ENCODE data around the gene USP12.

USP12 gene

GRCh38 chr13:27097691-27098090, 73.9 kb downstream of the USP12 start:
- ChIA-PET CTCF (interaction anchor here (1.2 kb wide), 1 partner anchor 73 kb away, joined by 3 read pairs; no protein-coding TSS in a partner anchor), POLR2A (no interaction called here)
- H3K4me1 ChIP-seq (ENCODE audit: control extremely low read depth in 1 of 4, control insufficient read depth in 4 of 4, insufficient read depth in 4 of 4, low read length in 3 of 4), result peaks cover 0 to 3% (median 0%) of the 10 kb centered on the region in 4 experiments
- H3K9me3 ChIP-seq (ENCODE audit: control extremely low read depth in 1 of 5, control insufficient read depth in 4 of 5, insufficient read depth in 2 of 5, low read depth in 1 of 5, low read length in 4 of 5), result no peaks in the 10 kb centered on the region
- peaks cover 13 to 41% (median 25%) of the 10 kb centered on the region in 4 experiments for H3K36me3 ChIP-seq (ENCODE audit: control insufficient read depth in 4 of 4, insufficient read depth in 4 of 4, low read length in 3 of 4)
- no peaks in the 10 kb centered on the region for H3K27me3 ChIP-seq (replicated peaks in 2 of 5; ENCODE audit: control insufficient read depth in 4 of 5, insufficient read depth in 5 of 5, low read length in 4 of 5)
- DNase-seq, result no peak
- H3K4me3 ChIP-seq (ENCODE audit: control insufficient read depth in 1 of 7, extremely low read depth in 1 of 7, insufficient read depth in 4 of 7, low read depth in 2 of 7, low read length in 6 of 7), result no peak overlapping the region
- no peak overlapping the region for H3K27ac ChIP-seq (ENCODE audit: insufficient read depth in 1 of 2, low read depth in 1 of 2, low read length in 2 of 2, poor library complexity in 1 of 2, severe bottlenecking in 2 of 2)

- 100% methylated on average over 4 of the region's 4 CpGs for WGBS (ENCODE audit: insufficient coverage)
- DNase-seq, result no peak
- Histone ChIP-seq H3K36me3 (ENCODE audit: control insufficient read depth in 4 of 4, insufficient read depth in 4 of 4, low read length in 3 of 4) (peaks cover 15 to 49% (median 29%) of the 10 kb centered on the region in 4 experiments), H3K4me3 (ENCODE audit: control insufficient read depth in 1 of 7, extremely low read depth in 1 of 7, insufficient read depth in 4 of 7, low read depth in 2 of 7, low read length in 6 of 7) (no peak overlapping the region), H3K4me1 (ENCODE audit: control extremely low read depth in 1 of 4, control insufficient read depth in 4 of 4, insufficient read depth in 4 of 4, low read length in 3 of 4) (no peaks in the 10 kb centered on the region), H3K27me3 (replicated peaks in 2 of 5; ENCODE audit: control insufficient read depth in 4 of 5, insufficient read depth in 5 of 5, low read length in 4 of 5) (no peaks in the 10 kb centered on the region), H3K27ac (ENCODE audit: insufficient read depth in 1 of 2, low read depth in 1 of 2, low read length in 2 of 2, poor library complexity in 1 of 2, severe bottlenecking in 2 of 2) (no peak overlapping the region), H3K9me3 (ENCODE audit: control extremely low read depth in 1 of 5, control insufficient read depth in 4 of 5, insufficient read depth in 2 of 5, low read depth in 1 of 5, low read length in 4 of 5) (no peaks in the 10 kb centered on the region)
- ChIA-PET POLR2A (no interaction called here), CTCF (no interaction called here)
These were observed 80.2 kb downstream of the USP12 start for GRCh38 chr13:27091451-27091850.

- Histone ChIP-seq H3K4me1 (ENCODE audit: control extremely low read depth in 1 of 4, control insufficient read depth in 4 of 4, insufficient read depth in 4 of 4, low read length in 3 of 4) (no peaks in the 10 kb centered on the region), H3K9me3 (ENCODE audit: control extremely low read depth in 1 of 5, control insufficient read depth in 4 of 5, insufficient read depth in 2 of 5, low read depth in 1 of 5, low read length in 4 of 5) (no peaks in the 10 kb centered on the region), H3K27ac (ENCODE audit: insufficient read depth in 1 of 2, low read depth in 1 of 2, low read length in 2 of 2, poor library complexity in 1 of 2, severe bottlenecking in 2 of 2) (no peak overlapping the region), H3K27me3 (replicated peaks in 2 of 5; ENCODE audit: control insufficient read depth in 4 of 5, insufficient read depth in 5 of 5, low read length in 4 of 5) (no peaks in the 10 kb centered on the region), H3K4me3 (ENCODE audit: control insufficient read depth in 1 of 7, extremely low read depth in 1 of 7, insufficient read depth in 4 of 7, low read depth in 2 of 7, low read length in 6 of 7) (no peak overlapping the region), H3K36me3 (ENCODE audit: control insufficient read depth in 4 of 4, insufficient read depth in 4 of 4, low read length in 3 of 4) (peaks cover 16 to 37% (median 21%) of the 10 kb centered on the region in 4 experiments)
- POLR2A ChIA-PET, result no interaction called here
- CTCF ChIA-PET, result no interaction called here
- no peak for DNase-seq
- WGBS (ENCODE audit: insufficient coverage), result 100% methylated on average over 3 of the region's 3 CpGs
These were observed 83.0 kb downstream of the USP12 start for GRCh38 chr13:27088619-27089018.

- Histone ChIP-seq H3K4me3 (ENCODE audit: control insufficient read depth in 1 of 7, extremely low read depth in 1 of 7, insufficient read depth in 4 of 7, low read depth in 2 of 7, low read length in 6 of 7) (no peak overlapping the region), H3K27me3 (replicated peaks in 2 of 5; ENCODE audit: control insufficient read depth in 4 of 5, insufficient read depth in 5 of 5, low read length in 4 of 5) (no peaks in the 10 kb centered on the region), H3K9me3 (ENCODE audit: control extremely low read depth in 1 of 5, control insufficient read depth in 4 of 5, insufficient read depth in 2 of 5, low read depth in 1 of 5, low read length in 4 of 5) (no peaks in the 10 kb centered on the region), H3K27ac (ENCODE audit: insufficient read depth in 1 of 2, low read depth in 1 of 2, low read length in 2 of 2, poor library complexity in 1 of 2, severe bottlenecking in 2 of 2) (no peak overlapping the region), H3K36me3 (ENCODE audit: control insufficient read depth in 4 of 4, insufficient read depth in 4 of 4, low read length in 3 of 4) (peaks cover 9 to 35% (median 20%) of the 10 kb centered on the region in 4 experiments), H3K4me1 (ENCODE audit: control extremely low read depth in 1 of 4, control insufficient read depth in 4 of 4, insufficient read depth in 4 of 4, low read length in 3 of 4) (no peaks in the 10 kb centered on the region)
- 100% methylated on average over 1 of the region's 6 CpGs for WGBS (ENCODE audit: insufficient coverage)
- ChIA-PET POLR2A (interaction anchor here (0.5 kb wide), 1 partner anchor 247 kb away, joined by 4 read pairs; no protein-coding TSS in a partner anchor), CTCF (no interaction called here)
- DNase-seq, result no peak
These were observed 84.9 kb downstream of the USP12 start for GRCh38 chr13:27086599-27087265.

- peaks cover 8 to 35% (median 16%) of the 10 kb centered on the region in 4 experiments for H3K36me3 ChIP-seq (ENCODE audit: control insufficient read depth in 4 of 4, insufficient read depth in 4 of 4, low read length in 3 of 4)
- H3K9me3 ChIP-seq (ENCODE audit: control extremely low read depth in 1 of 5, control insufficient read depth in 4 of 5, insufficient read depth in 2 of 5, low read depth in 1 of 5, low read length in 4 of 5), result no peaks in the 10 kb centered on the region
- H3K4me3 ChIP-seq (ENCODE audit: control insufficient read depth in 1 of 7, extremely low read depth in 1 of 7, insufficient read depth in 4 of 7, low read depth in 2 of 7, low read length in 6 of 7), result no peak overlapping the region
- ChIA-PET CTCF (interaction anchor here (1.3 kb wide), 1 partner anchor 13 kb away, joined by 3 read pairs; no protein-coding TSS in a partner anchor), POLR2A (no interaction called here)
- DNase-seq, result no peak
- no peaks in the 10 kb centered on the region for H3K27me3 ChIP-seq (replicated peaks in 2 of 5; ENCODE audit: control insufficient read depth in 4 of 5, insufficient read depth in 5 of 5, low read length in 4 of 5)
- WGBS (ENCODE audit: insufficient coverage), result 100% methylated on average over 1 of the region's 4 CpGs
- H3K4me1 ChIP-seq (ENCODE audit: control extremely low read depth in 1 of 4, control insufficient read depth in 4 of 4, insufficient read depth in 4 of 4, low read length in 3 of 4), result peaks cover 0 to 8% (median 0%) of the 10 kb centered on the region in 4 experiments
- H3K27ac ChIP-seq (ENCODE audit: insufficient read depth in 1 of 2, low read depth in 1 of 2, low read length in 2 of 2, poor library complexity in 1 of 2, severe bottlenecking in 2 of 2), result no peak overlapping the region
These were observed 88.4 kb downstream of the USP12 start for GRCh38 chr13:27083183-27083582.

GRCh38 chr13:27081893-27082679, 89.5 kb downstream of the USP12 start:
- CTCF ChIA-PET, result interaction anchor here (1.3 to 1.4 kb wide), 2 partner anchors 14 to 280 kb away, joined by 3 read pairs; no protein-coding TSS in a partner anchor
- Histone ChIP-seq H3K4me3 (ENCODE audit: control insufficient read depth in 1 of 7, extremely low read depth in 1 of 7, insufficient read depth in 4 of 7, low read depth in 2 of 7, low read length in 6 of 7) (no peak overlapping the region), H3K27ac (ENCODE audit: insufficient read depth in 1 of 2, low read depth in 1 of 2, low read length in 2 of 2, poor library complexity in 1 of 2, severe bottlenecking in 2 of 2) (no peak overlapping the region), H3K36me3 (ENCODE audit: control insufficient read depth in 4 of 4, insufficient read depth in 4 of 4, low read length in 3 of 4) (peaks cover 4 to 29% (median 13%) of the 10 kb centered on the region in 4 experiments), H3K9me3 (ENCODE audit: control extremely low read depth in 1 of 5, control insufficient read depth in 4 of 5, insufficient read depth in 2 of 5, low read depth in 1 of 5, low read length in 4 of 5) (no peaks in the 10 kb centered on the region), H3K27me3 (replicated peaks in 2 of 5; ENCODE audit: control insufficient read depth in 4 of 5, insufficient read depth in 5 of 5, low read length in 4 of 5) (no peaks in the 10 kb centered on the region), H3K4me1 (ENCODE audit: control extremely low read depth in 1 of 4, control insufficient read depth in 4 of 4, insufficient read depth in 4 of 4, low read length in 3 of 4) (peaks cover 0 to 8% (median 0%) of the 10 kb centered on the region in 4 experiments)
- POLR2A ChIA-PET, result interaction anchor here (0.6 kb wide), 1 partner anchor 18 kb away, joined by 3 read pairs; no protein-coding TSS in a partner anchor
- peak in 2 of 3 donors; percentile 15 to 48 for DNase-seq
- WGBS (ENCODE audit: insufficient coverage), result 100% methylated on average over 2 of the region's 4 CpGs

Data from common myeloid progenitor, CD34-positive (primary cell).